SK-N-SH (cell line): ENCODE data around the gene LRP1-AS. TPM values are rescaled to one million over a fixed set of nuclear protein-coding genes. Genes with fewer than 3 reads are reported as not detected.

Experiments used
- polyA plus RNA-seq, 3 experiments: library from polyadenylated mRNA; depleted of rRNA; stranded (reverse); fragments of >200 nt; gene quantifications; 2 replicates each; pipeline ENCODE4 v1.2.3, GENCODE V29; 2012
- small RNA-seq, 7 experiments: library from RNA; depleted of rRNA; stranded (forward); fragments of <200 nt; gene quantifications; one replicate each; pipeline ENCODE3, GENCODE V24; 2012

The LRP1-AS gene
- polyA plus RNA-seq, 1 of the 3 experiments (the other 2 are of a cell fraction), result not detected

Small RNAs within 50 kb of the gene (small RNA-seq; reads per million reads assigned to genes)
- 0.06 to 12.5 (median 5.7) reads per million in 7 experiments for gene MIR1228

Other genes starting within 250 kb of the LRP1-AS start
- gene SDR9C7, start 213.2 kb downstream of the LRP1-AS start, polyA plus RNA-seq (2012; rRNA removed), result not detected in 2 replicates
- 0.12 and 0.18 TPM in 2 replicates for gene RDH16, start 190.0 kb downstream of the LRP1-AS start, polyA plus RNA-seq (2012; rRNA removed)
- 3.7 and 4.8 TPM in 2 replicates for gene ZBTB39, start 141.1 kb downstream of the LRP1-AS start, polyA plus RNA-seq (2012; rRNA removed)
- gene TAC3, start 131.1 kb downstream of the LRP1-AS start, polyA plus RNA-seq (2012; rRNA removed), result not detected in 2 replicates
- not detected in 2 replicates for gene MYO1A, start 97.5 kb downstream of the LRP1-AS start, polyA plus RNA-seq (2012; rRNA removed)
- gene NEMP1, start 68.8 kb downstream of the LRP1-AS start, polyA plus RNA-seq (2012; rRNA removed), result 6.2 and 8.8 TPM in 2 replicates
- 23.7 and 24.9 TPM in 2 replicates for gene NAB2, start 58.5 kb downstream of the LRP1-AS start, polyA plus RNA-seq (2012; rRNA removed)
- gene STAT6, start 36.3 kb downstream of the LRP1-AS start, polyA plus RNA-seq (2012; rRNA removed), result 0.15 and 0.42 TPM in 2 replicates
- gene LRP1, start 19.1 kb downstream of the LRP1-AS start, polyA plus RNA-seq (2012; rRNA removed), result 18.8 and 55.0 TPM in 2 replicates
- gene NXPH4, start 69.2 kb upstream of the LRP1-AS start, polyA plus RNA-seq (2012; rRNA removed), result 0.18 and 0.31 TPM in 2 replicates
- gene SHMT2, start 82.1 kb upstream of the LRP1-AS start, polyA plus RNA-seq (2012; rRNA removed), result 181 and 204 TPM in 2 replicates
- gene STAC3, start 103.6 kb upstream of the LRP1-AS start, polyA plus RNA-seq (2012; rRNA removed), result 0.63 and 0.76 TPM in 2 replicates